Activated CD4-positive, alpha-beta T cell treated with anti-CD3 and anti-CD28 coated beads for 24 hours (primary cell): ENCODE results near the gene SPNS2.

Experiments
- DNase-seq, 2 donors: peaks; one replicate each; pipeline ENCODE4 v3.0.0-alpha.2; 2020; ENCODE audit warnings: low read depth in 2 of 2

Gene SPNS2

DNA sequence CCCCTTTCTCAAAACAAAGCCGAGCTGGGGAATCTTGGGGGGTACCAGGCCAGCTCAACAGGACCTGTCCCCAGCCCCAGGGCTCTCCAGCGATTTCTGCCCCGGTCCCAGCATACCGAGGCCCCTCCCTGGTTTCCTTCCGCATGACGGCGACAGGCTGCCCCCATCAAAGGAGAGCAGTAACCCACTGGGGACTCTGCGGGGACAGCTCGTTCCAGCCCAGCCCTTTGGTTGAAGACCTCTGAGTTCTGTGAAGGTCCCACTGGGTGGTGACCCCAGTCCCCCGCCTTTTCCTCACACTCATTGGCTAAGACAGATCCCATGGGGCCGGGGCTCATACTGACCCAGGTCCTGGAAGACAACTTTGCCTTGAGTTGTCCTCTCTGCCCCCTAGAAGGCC is 89.7 kb downstream of the SPNS2 start:
- no peak for DNase-seq
